Type B pancreatic cell (in vitro differentiated cells): ENCODE data around the gene CORIN. TPM values are rescaled to one million over a fixed set of nuclear protein-coding genes. Genes with fewer than 3 reads are reported as not detected.

Source experiments
- DNase-seq: peaks from one replicate; pipeline ENCODE4 v3.0.0; 2021; ENCODE audit warnings: mixed read lengths; ENCODE audit not compliant: unreplicated experiment; ENCODE audit errors: extremely low spot score
- H3K27ac Mint-ChIP-seq: 2 replicates; pipeline ENCODE4 v1.8.0; 2021; ENCODE audit warnings: mild to moderate bottlenecking, mixed read lengths
- H3K27me3 Mint-ChIP-seq: 2 replicates; pipeline ENCODE4 v1.8.0; 2021; ENCODE audit warnings: mixed read lengths
- H3K36me3 Mint-ChIP-seq: 2 replicates; pipeline ENCODE4 v1.8.0; 2021; ENCODE audit warnings: mixed read lengths
- H3K4me1 Mint-ChIP-seq: one replicate; pipeline ENCODE4 v1.8.0; 2021; ENCODE audit warnings: mixed read lengths; ENCODE audit not compliant: unreplicated experiment
- H3K4me3 Mint-ChIP-seq: 2 replicates; pipeline ENCODE4 v1.8.0; 2021; ENCODE audit warnings: mild to moderate bottlenecking, mixed read lengths
- H3K9me3 Mint-ChIP-seq: 2 replicates; pipeline ENCODE4 v1.8.0; 2021; ENCODE audit warnings: mixed read lengths
- total RNA-seq: library from RNA; stranded (reverse); gene quantifications from 2 replicates; pipeline ENCODE4 v1.2.1, GENCODE V29; 2021; ENCODE audit warnings: low replicate concordance
- TF ChIP-seq, protein P1 (sequence below): fragments of 200-600 bp; sonication (generic); conservative IDR thresholded peaks from 2 replicates; pipeline ENCODE4 v1.5.0; 2021; ENCODE audit warnings: antibody characterized with exemption, mild to moderate bottlenecking

The CORIN gene
- total RNA-seq, 1 donor from 2014 or later: 34.6 TPM

DNA sequence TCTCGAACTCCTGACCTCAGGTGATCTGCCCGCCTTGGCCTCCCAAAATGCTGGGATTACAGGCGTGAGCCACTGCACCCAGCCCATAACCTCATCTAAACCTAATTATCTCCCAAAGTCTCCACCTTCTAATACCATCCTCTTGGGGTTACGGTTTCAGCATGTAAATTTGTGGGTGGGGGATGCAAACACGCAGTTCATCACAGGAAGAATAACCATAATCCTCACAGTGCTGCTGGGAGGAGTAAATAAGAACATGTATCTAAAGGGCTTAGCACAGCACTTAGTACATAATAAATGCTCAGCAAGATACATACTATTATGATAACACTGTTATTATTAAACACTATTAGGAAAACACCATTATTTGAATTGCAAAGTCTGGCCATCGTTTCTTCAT lies 116.4 kb downstream of the CORIN start:
- Mint-ChIP-seq H3K27me3 (peaks cover 8% of the 10 kb centered on the region), H3K27ac (no peak overlapping the region), H3K9me3 (no peaks in the 10 kb centered on the region), H3K36me3 (peaks cover 3% of the 10 kb centered on the region), H3K4me3 (no peak overlapping the region), H3K4me1 (peaks cover 13% of the 10 kb centered on the region)
- no peak for DNase-seq
- TF ChIP-seq, protein P1, sequence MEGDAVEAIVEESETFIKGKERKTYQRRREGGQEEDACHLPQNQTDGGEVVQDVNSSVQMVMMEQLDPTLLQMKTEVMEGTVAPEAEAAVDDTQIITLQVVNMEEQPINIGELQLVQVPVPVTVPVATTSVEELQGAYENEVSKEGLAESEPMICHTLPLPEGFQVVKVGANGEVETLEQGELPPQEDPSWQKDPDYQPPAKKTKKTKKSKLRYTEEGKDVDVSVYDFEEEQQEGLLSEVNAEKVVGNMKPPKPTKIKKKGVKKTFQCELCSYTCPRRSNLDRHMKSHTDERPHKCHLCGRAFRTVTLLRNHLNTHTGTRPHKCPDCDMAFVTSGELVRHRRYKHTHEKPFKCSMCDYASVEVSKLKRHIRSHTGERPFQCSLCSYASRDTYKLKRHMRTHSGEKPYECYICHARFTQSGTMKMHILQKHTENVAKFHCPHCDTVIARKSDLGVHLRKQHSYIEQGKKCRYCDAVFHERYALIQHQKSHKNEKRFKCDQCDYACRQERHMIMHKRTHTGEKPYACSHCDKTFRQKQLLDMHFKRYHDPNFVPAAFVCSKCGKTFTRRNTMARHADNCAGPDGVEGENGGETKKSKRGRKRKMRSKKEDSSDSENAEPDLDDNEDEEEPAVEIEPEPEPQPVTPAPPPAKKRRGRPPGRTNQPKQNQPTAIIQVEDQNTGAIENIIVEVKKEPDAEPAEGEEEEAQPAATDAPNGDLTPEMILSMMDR: no peak

DNA sequence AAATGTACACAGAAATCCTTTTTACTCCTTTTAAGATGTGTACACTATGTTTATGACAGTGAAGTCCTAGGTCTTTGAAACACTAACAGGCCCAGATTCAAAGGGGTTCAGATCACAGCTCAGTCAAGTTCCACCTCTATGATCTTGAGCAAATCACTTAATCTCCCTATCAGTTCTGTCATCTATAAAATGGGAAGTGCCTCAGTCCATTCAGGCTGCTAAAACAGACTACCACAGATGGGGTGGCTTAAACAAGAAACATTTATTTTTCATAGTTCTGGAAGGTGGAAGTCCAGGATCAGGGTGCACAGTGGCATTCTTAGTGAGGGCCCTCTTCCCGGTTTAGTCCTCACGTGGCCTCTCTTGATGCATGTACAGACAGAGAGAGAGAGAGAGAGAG lies 117.1 kb downstream of the CORIN start:
- no peak overlapping the region for H3K4me3 Mint-ChIP-seq
- TF ChIP-seq, protein P1: no peak
- H3K4me1 Mint-ChIP-seq: peaks cover 13% of the 10 kb centered on the region
- DNase-seq: no peak
- no peak overlapping the region for H3K27ac Mint-ChIP-seq
- H3K36me3 Mint-ChIP-seq: peaks cover 3% of the 10 kb centered on the region
- no peaks in the 10 kb centered on the region for H3K9me3 Mint-ChIP-seq
- peaks cover 6% of the 10 kb centered on the region for H3K27me3 Mint-ChIP-seq

GRCh38 chr4:47719576-47719975 lies 118.3 kb downstream of the CORIN start:
- TF ChIP-seq, protein P1: no peak
- H3K4me1 Mint-ChIP-seq: peaks cover 13% of the 10 kb centered on the region
- no peaks in the 10 kb centered on the region for H3K9me3 Mint-ChIP-seq
- no peak for DNase-seq
- no peak overlapping the region for H3K4me3 Mint-ChIP-seq
- H3K36me3 Mint-ChIP-seq: peaks cover 3% of the 10 kb centered on the region
- no peak overlapping the region for H3K27ac Mint-ChIP-seq
- H3K27me3 Mint-ChIP-seq: peaks cover 3% of the 10 kb centered on the region

DNA sequence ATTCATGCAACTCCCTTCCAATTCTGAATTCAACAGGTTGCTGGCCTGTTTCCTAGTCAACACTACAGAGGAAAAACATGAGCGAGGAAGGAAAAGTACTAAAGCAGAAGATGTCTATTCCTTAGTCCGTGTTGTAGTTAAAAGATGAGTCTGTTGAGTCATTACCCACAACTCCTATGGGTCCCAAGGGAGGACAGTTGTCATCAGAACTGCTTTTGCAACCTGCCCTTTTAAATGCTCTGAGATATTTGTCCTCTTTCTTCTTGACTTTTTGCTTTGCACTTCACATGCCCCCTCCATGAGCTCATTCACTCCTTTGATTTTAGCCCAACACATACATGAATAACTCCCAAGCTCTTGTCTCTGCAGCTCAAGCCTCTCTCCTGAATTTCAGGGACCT lies 119.2 kb downstream of the CORIN start:
- DNase-seq: no peak
- H3K4me3 Mint-ChIP-seq: no peak overlapping the region
- peaks cover 13% of the 10 kb centered on the region for H3K4me1 Mint-ChIP-seq
- H3K36me3 Mint-ChIP-seq: peaks cover 3% of the 10 kb centered on the region
- no peaks in the 10 kb centered on the region for H3K9me3 Mint-ChIP-seq
- peaks cover 3% of the 10 kb centered on the region for H3K27me3 Mint-ChIP-seq
- TF ChIP-seq, protein P1: no peak
- H3K27ac Mint-ChIP-seq: no peak overlapping the region

GRCh38 chr4:47717188-47717587 lies 120.7 kb downstream of the CORIN start:
- Mint-ChIP-seq H3K27me3 (peaks cover 3% of the 10 kb centered on the region), H3K4me1 (peaks cover 13% of the 10 kb centered on the region), H3K9me3 (no peaks in the 10 kb centered on the region), H3K36me3 (peaks cover 3% of the 10 kb centered on the region), H3K4me3 (peak overlapping the region; percentile 53), H3K27ac (peak overlapping the region; percentile 20)
- DNase-seq: no peak
- TF ChIP-seq, protein P1: no peak
